H1 (cell line): ENCODE results near the gene USP53. TPM values are rescaled to one million over a fixed set of nuclear protein-coding genes. Genes with fewer than 3 reads are reported as not detected.

Experiments used
- CTCF ChIA-PET: fragments of 300-600 bp; sonication (Branson Sonifier 250); formaldehyde crosslinking; loops from one replicate; lab custom pipeline; 2021; ENCODE audit not compliant: partially characterized antibody; lab: Charles Lee
- POLR2A ChIA-PET: fragments of 300-600 bp; sonication (Branson Sonifier 250); formaldehyde crosslinking; loops from one replicate; lab custom pipeline; 2021; ENCODE audit warnings: inconsistent platforms; ENCODE audit not compliant: partially characterized antibody; lab: Charles Lee
- DNase-seq, 2 experiments: peaks; one replicate each; pipeline versions ENCODE4 v3.0.0 to v3.0.0-alpha.2; 2010 to 2022; ENCODE audit warnings: low spot score in 2 of 2, low read depth in 1 of 2, mixed read lengths in 1 of 2
- FAIRE-seq: peaks from 2 replicates; lab custom pipeline; 2011; peaks lifted over from hg19 to GRCh38; lab: Jason Lieb, UNC
- H2AFZ ChIP-seq: 2 replicates; pipeline ENCODE4 v1.8.1; 2012; ENCODE audit warnings: low read length, inconsistent platforms
- H2AK5ac ChIP-seq: 2 replicates; pipeline ENCODE4 v1.6.1; 2013; ENCODE audit warnings: low read depth, low read length
- H2BK120ac ChIP-seq: replicated peaks from 2 replicates; pipeline ENCODE3; 2013; ENCODE audit warnings: low read depth, low read length, inconsistent platforms
- H2BK12ac ChIP-seq: 2 replicates; pipeline ENCODE4 v1.6.1; 2013; ENCODE audit warnings: low read depth, low read length
- H2BK15ac ChIP-seq: 2 replicates; pipeline ENCODE4 v1.6.1; 2013; ENCODE audit warnings: low read length
- H2BK20ac ChIP-seq: 2 replicates; pipeline ENCODE4 v1.6.1; 2013; ENCODE audit warnings: low read length
- H2BK5ac ChIP-seq: 2 replicates; pipeline ENCODE4 v1.6.1; 2013; ENCODE audit warnings: low read depth, low read length
- H3K14ac ChIP-seq: 2 replicates; pipeline ENCODE4 v1.6.1; 2013; ENCODE audit warnings: inconsistent platforms; ENCODE audit not compliant: insufficient read length
- H3K18ac ChIP-seq: 2 replicates; pipeline ENCODE4 v1.6.1; 2013; ENCODE audit warnings: low read length; ENCODE audit errors: extremely low read depth
- H3K23ac ChIP-seq: 2 replicates; pipeline ENCODE4 v1.6.1; 2013; ENCODE audit warnings: inconsistent platforms; ENCODE audit not compliant: insufficient read length
- H3K23me2 ChIP-seq: 2 replicates; pipeline ENCODE4 v1.6.1; 2013; ENCODE audit warnings: low read depth, low read length
- H3K27ac ChIP-seq: 2 replicates; pipeline ENCODE4 v1.6.1; 2011; ENCODE audit warnings: low read depth, low read length, inconsistent platforms
- H3K27me3 ChIP-seq, 4 experiments: replicated peaks in 1 of 4; 1 replicate in 1 of 4; 2 replicates in 3 of 4; pipeline versions ENCODE4 v1.6.1 to v1.8.1; 2011 to 2013; ENCODE audit warnings: low read length in 3 of 4, mild to moderate bottlenecking in 3 of 4, inconsistent platforms in 2 of 4, mixed read lengths in 2 of 4, moderate library complexity in 1 of 4; ENCODE audit not compliant: control insufficient read depth in 3 of 4, insufficient read depth in 3 of 4; ENCODE audit errors: extremely low read depth in 1 of 4
- H3K36me3 ChIP-seq, 4 experiments: 2 replicates each; pipeline versions ENCODE4 v1.6.1 to v1.8.1; 2011 to 2013; ENCODE audit warnings: mild to moderate bottlenecking in 4 of 4, low read length in 3 of 4, moderate library complexity in 2 of 4, control low read depth in 1 of 4, inconsistent platforms in 1 of 4; ENCODE audit not compliant: insufficient read depth in 4 of 4, control insufficient read depth in 2 of 4
- H3K4ac ChIP-seq: replicated peaks from 2 replicates; pipeline ENCODE3; 2013; ENCODE audit warnings: low read length, low read depth, mixed read lengths, inconsistent platforms; ENCODE audit not compliant: insufficient read length
- H3K4me1 ChIP-seq, 4 experiments: replicated peaks in 1 of 4; 1 replicate in 1 of 4; 2 replicates in 3 of 4; pipeline versions ENCODE4 v1.6.1 to v1.8.1; 2011 to 2013; ENCODE audit warnings: low read length in 3 of 4, inconsistent platforms in 2 of 4, mixed read lengths in 1 of 4; ENCODE audit not compliant: insufficient read depth in 4 of 4, control insufficient read depth in 3 of 4
- H3K4me2 ChIP-seq, 2 experiments: 2 replicates each; pipeline versions ENCODE4 v1.6.1 to v1.8.1; 2011 to 2013; ENCODE audit warnings: low read depth in 2 of 2, low read length in 2 of 2, control low read depth in 1 of 2, inconsistent platforms in 1 of 2, mild to moderate bottlenecking in 1 of 2; ENCODE audit not compliant: insufficient read depth in 1 of 2
- H3K4me3 ChIP-seq, 4 experiments: fragments of 200-600, 300-600 bp in 1 of 4; sonication (generic), shearing (Covaris generic), sonication (Bioruptor Twin) in 1 of 4; 2 replicates each; pipeline versions ENCODE4 v1.5.1 to v1.8.1; 2011 to 2016; ENCODE audit warnings: low read length in 4 of 4, low read depth in 3 of 4, control low read depth in 2 of 4, inconsistent platforms in 2 of 4, mild to moderate bottlenecking in 2 of 4, mixed read lengths in 1 of 4, moderate library complexity in 1 of 4; ENCODE audit not compliant: insufficient read depth in 2 of 4; ENCODE audit errors: extremely low read depth in 1 of 4
- H3K56ac ChIP-seq: replicated peaks from 2 replicates; pipeline ENCODE3; 2013; ENCODE audit warnings: low read depth, mild to moderate bottlenecking, mixed read lengths, low read length, inconsistent platforms; ENCODE audit not compliant: insufficient read length
- H3K79me1 ChIP-seq: 2 replicates; pipeline ENCODE4 v1.6.1; 2013; ENCODE audit warnings: low read depth, low read length, control low read depth
- H3K79me2 ChIP-seq, 2 experiments: 2 replicates each; pipeline versions ENCODE4 v1.6.1 to v1.8.1; 2012 to 2013; ENCODE audit warnings: low read length in 2 of 2, mild to moderate bottlenecking in 2 of 2, inconsistent platforms in 1 of 2; ENCODE audit not compliant: insufficient read depth in 2 of 2, control insufficient read depth in 1 of 2
- H3K9ac ChIP-seq, 4 experiments: replicated peaks in 1 of 4; 1 replicate in 1 of 4; 2 replicates in 3 of 4; pipeline versions ENCODE4 v1.6.1 to v1.8.1; 2011 to 2013; ENCODE audit warnings: low read depth in 3 of 4, low read length in 3 of 4, control low read depth in 2 of 4, mild to moderate bottlenecking in 2 of 4, moderate library complexity in 2 of 4, inconsistent platforms in 1 of 4; ENCODE audit errors: extremely low read depth in 1 of 4
- H3K9me3 ChIP-seq, 2 experiments: 2 replicates each; pipeline versions ENCODE4 v1.6.1 to v1.8.1; 2012 to 2013; ENCODE audit warnings: mild to moderate bottlenecking in 2 of 2, moderate library complexity in 2 of 2, control low read depth in 1 of 2, inconsistent platforms in 1 of 2, low read depth in 1 of 2, low read length in 1 of 2, mixed read lengths in 1 of 2; ENCODE audit not compliant: insufficient read depth in 2 of 2
- H4K20me1 ChIP-seq, 2 experiments: replicated peaks in 1 of 2; 2 replicates each; pipeline versions ENCODE3 to v1.8.1; 2011 to 2013; ENCODE audit warnings: inconsistent platforms in 2 of 2, low read length in 2 of 2, mild to moderate bottlenecking in 1 of 2; ENCODE audit not compliant: insufficient read depth in 2 of 2, control insufficient read depth in 1 of 2
- H4K5ac ChIP-seq: 2 replicates; pipeline ENCODE4 v1.6.1; 2013; ENCODE audit warnings: low read length, low read depth, mixed read lengths, inconsistent platforms; ENCODE audit not compliant: insufficient read length
- H4K8ac ChIP-seq: 2 replicates; pipeline ENCODE4 v1.8.0; 2013; ENCODE audit warnings: mild to moderate bottlenecking, moderate library complexity, low read length, inconsistent platforms; ENCODE audit not compliant: insufficient read depth; ENCODE audit errors: extremely low read depth
- H4K91ac ChIP-seq: replicated peaks from 2 replicates; pipeline ENCODE3; 2013; ENCODE audit warnings: low read length, mixed read lengths, inconsistent platforms; ENCODE audit not compliant: insufficient read length
- CBX8 ChIP-seq: fragments of 300-800, 300-1000 bp; sonication (generic); IDR thresholded peaks from 2 replicates; pipeline ENCODE4 v1.7.1; 2016; ENCODE audit warnings: low read depth, low read length, borderline replicate concordance
- CTBP2 ChIP-seq: IDR thresholded peaks from 2 replicates; pipeline ENCODE4 v1.7.0; 2011; ENCODE audit warnings: borderline replicate concordance, mild to moderate bottlenecking, moderate library complexity, mixed read lengths, low read length; ENCODE audit not compliant: insufficient read depth, insufficient read length
- SP1 ChIP-seq: IDR thresholded peaks from 2 replicates; pipeline ENCODE4 v1.6.1; 2011; ENCODE audit warnings: low read depth, low read length
- TCF12 ChIP-seq: IDR thresholded peaks from 2 replicates; pipeline ENCODE4 v1.6.1; 2011; ENCODE audit warnings: low read depth, mild to moderate bottlenecking, low read length
- whole genome bisulfite sequencing, 2 experiments: shearing (Covaris generic) in 1 of 2; methylation state at CpG; one replicate each; pipeline versions ENCODE4 v1.1.6 to v1.1.7; 2013 to 2015; ENCODE audit warnings: low lambda C conversion rate in 2 of 2, mixed read lengths in 2 of 2, inconsistent platforms in 1 of 2, low coverage in 1 of 2, missing lambda C conversion rate in 1 of 2; ENCODE audit not compliant: insufficient replicate concordance in 2 of 2, insufficient coverage in 1 of 2, insufficient read length in 1 of 2; ENCODE audit errors: extremely low coverage in 1 of 2, missing lambda C conversion rate in 1 of 2; 5-methylcytosine and 5-hydroxymethylcytosine counted together
- polyA plus RNA-seq, 7 experiments: library from polyadenylated mRNA; depleted of rRNA in 3 of 7; stranded (reverse) in 5 of 7; unstranded in 2 of 7; fragments of >200 nt in 5 of 7; fragments of 200-250 nt in 2 of 7; gene quantifications; 1 replicate in 5 of 7; 2 replicates in 1 of 7; 4 replicates in 1 of 7; pipeline versions ENCODE4 v1.2.1 to v1.2.3, GENCODE V29; 2011 to 2013; ENCODE audit warnings: missing spikeins in 2 of 7, mixed read lengths in 2 of 7
- total RNA-seq: library from RNA; stranded (reverse); fragmentation: NEBNext Ultra II Directional; extraction: Animal tissue kit (Norgen Biotek cat#: 25700); gene quantifications from 2 replicates; pipeline ENCODE4 v1.2.1, GENCODE V29; 2021

USP53 gene
- total and polyA plus RNA-seq, 2 of the 8 experiments (the other 6 are each of a cell fraction or from before 2014, with no cell fraction given) = 2.9 to 14.9 TPM

GRCh38 chr4:119232286-119232685, 19.8 kb downstream of the USP53 start:
- no peaks in the 10 kb centered on the region for H4K20me1 ChIP-seq
- POLR2A ChIA-PET = interaction anchor here (1.0 kb wide), 1 partner anchor 20 kb away, joined by 3 read pairs; the partner anchor contains the start of gene USP53
- no peak for DNase-seq
- H3K79me1 ChIP-seq = peaks cover 3% of the 10 kb centered on the region; the same call in 1 of the 2 replicates
- no peak overlapping the region for H3K14ac ChIP-seq
- no peaks in the 10 kb centered on the region for H3K9me3 ChIP-seq
- CTCF ChIA-PET = no interaction called here
- H2BK15ac ChIP-seq = no peak overlapping the region
- no peak overlapping the region for H3K4me3 ChIP-seq
- no peak overlapping the region for H2AFZ ChIP-seq
- no peak overlapping the region for H2AK5ac ChIP-seq
- FAIRE-seq = no peak
- H3K56ac ChIP-seq = no peak overlapping the region
- H3K27me3 ChIP-seq = no peaks in the 10 kb centered on the region
- TF ChIP-seq CBX8 (no peak), CTBP2 (no peak), TCF12 (no peak), SP1 (no peak)
- TF ChIP-seq, all 59 proteins: peak for 0
- Histone ChIP-seq H3K4me1 (no peaks in the 10 kb centered on the region), H3K9ac (no peak overlapping the region), H3K18ac (no peak overlapping the region), H3K27ac (no peak overlapping the region), H3K4me2 (no peak overlapping the region), H3K23ac (no peak overlapping the region), H4K5ac (no peak overlapping the region), H3K36me3 (no peaks in the 10 kb centered on the region; a peak in 1 of 8 replicates), H2BK5ac (no peak overlapping the region), H2BK120ac (no peak overlapping the region), H3K4ac (no peak overlapping the region), H3K79me2 (no peaks in the 10 kb centered on the region; a peak in 3 of 4 replicates), H4K8ac (no peak overlapping the region), H3K23me2 (no peaks in the 10 kb centered on the region), H4K91ac (no peak overlapping the region), H2BK12ac (no peak overlapping the region), H2BK20ac (no peak overlapping the region)
- WGBS, 2 experiments = 92% methylated on average over 1 of the region's 1 CpG; no CpG with 5 or more reads in 1 of the 2 experiments
